CD4-positive, alpha-beta T cell treated with Interleukin-17A for 1 hour (primary cell): ENCODE data around the gene CAPN2.

Source experiments
- DNase-seq: peaks from one replicate; pipeline ENCODE4 v3.0.0-alpha.2; 2020

The CAPN2 gene

DNA sequence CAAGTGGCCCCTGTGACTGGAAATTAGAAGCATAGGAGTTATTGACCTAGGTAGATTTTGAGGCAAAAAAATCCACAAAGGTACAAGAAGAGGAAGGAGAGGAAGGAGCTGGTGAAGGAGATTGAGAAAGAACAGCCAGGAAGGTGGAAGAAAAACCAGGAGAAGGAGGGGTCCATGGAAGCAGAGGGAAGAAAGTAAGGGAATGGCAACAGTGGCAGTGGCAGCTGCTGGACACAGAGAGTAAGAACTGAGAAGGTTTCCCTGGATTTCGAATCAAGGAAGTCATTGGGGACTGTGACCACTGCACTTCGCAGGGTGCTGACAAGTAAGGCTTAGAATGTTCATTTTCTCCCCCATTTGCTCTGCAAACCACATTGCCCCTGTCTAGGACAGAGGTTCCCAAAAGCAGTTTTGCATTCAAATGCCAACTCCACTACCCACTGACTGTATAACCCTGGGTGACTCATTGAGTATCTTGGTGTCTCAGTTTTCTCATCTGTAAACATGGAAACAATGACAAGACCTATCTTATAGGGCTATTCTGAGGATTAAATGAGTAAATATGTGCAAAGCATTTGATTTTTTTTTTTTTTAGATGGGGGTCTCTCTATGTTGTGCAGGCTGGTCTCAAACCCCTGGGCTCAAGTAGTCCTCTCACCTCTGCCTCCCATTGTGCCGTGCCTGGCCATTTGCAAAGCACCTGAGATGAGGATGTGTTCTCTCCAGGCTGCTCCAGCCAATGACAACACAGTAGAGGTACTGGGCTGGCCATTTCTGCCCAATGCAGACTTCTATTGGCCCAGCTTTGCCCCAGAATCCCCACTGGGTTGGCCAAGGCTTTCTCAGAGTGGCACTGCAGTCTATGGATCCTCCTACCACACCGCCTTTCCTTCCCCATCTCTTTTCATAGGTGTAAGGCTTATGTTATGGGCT lies 9.3 kb upstream of the CAPN2 start:
- DNase-seq: no peak

DNA sequence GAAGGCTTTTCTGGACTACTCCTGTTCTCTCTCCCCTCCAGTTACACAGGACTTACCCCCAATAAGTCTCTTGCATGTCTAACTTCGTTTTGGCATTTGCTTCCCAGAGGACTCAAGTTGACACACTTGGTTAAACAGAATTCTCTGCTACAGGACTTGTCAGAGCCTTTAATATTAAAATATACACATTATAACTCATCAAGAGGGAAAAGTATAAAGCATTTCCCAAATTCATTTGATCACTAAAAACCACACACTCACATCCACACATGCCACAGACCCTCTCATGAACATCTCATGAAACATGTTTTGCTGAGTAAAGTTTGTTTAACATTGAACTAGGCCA lies 8.7 kb upstream of the CAPN2 start:
- no peak for DNase-seq

DNA sequence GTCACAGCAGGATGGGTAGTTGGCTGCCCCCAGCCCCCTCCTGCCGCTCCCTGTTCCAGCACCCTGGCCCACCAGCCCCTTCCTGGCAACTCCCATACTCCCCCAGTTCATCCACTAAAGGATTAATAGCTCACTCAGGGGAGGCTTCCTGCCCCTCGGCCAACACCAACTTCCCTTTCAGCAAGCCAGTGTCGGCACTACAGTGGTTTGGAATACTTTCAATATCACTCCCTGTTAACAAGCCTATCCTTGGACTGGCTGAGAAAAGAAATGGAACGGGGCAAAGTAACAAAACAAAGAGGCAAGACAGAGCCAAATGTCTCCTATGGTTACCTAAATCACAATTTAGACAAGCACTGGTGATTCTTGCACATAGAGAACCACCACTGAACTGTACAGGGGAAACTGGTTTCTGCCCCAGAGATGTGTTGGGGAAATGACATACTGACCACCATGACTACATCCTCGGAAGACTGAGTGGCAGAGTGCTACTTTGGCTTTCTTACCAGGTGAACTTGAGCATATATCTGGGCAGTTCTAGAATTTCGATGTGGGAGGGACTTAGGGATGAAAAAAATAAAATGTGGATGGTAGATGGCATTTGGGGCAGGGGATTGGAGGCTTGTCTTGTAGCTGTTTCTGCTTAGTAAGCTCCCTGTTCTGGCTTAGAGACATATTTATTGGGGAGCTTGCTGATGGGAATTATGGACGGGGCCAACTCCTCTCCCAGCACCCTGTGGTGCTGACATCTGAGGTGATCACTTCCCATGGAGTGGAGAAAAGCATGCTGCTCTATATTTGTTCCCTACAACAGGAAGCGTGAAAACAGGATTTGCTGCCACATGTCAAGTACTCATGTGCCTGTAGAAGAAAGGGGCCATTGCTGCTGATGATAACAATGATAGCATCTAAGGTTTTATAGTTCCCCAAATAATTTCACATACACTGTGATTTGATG lies 7.1 kb upstream of the CAPN2 start:
- DNase-seq: no peak

DNA sequence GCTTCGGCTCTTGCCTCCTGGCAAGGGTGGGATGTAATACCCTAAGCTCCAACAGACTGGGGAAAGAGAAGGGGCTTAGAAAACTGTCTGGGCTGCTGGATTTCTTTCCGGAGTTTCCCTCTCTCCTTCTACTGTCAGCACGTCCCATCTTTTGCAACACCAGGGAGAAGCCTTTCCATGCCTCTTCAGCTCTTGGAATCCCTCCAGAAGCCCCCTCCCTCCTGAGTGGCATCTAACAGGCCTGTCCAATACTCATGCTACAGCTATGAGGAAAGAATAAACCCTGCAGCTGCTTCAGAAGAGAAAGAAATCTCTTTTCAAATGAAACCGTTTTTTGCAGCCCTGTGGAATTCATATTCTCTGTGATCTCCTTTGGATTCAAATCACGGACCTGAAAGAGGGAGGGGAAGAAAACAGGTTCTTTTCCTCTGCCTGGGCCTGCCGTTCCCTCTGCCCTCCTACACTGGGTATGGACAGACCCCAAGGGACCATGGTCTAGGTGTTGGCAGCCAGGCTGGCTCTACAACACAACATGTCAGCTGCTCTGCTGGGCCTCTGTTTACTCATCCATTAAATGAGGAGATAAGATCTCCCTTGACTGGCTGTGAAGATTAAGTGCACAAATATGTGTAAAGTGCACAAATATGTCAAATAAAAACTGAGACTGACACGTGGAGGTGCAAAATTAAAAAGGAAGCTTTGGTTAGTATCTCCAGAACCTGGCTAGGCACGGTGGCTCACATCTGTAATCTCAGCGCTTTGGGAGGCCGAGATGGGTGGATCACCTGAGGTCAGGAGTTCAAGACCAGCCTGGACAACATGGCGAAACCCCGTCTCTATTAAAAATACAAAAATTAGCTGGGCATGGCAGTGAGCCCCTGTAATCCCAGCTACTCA lies 6.0 kb upstream of the CAPN2 start:
- DNase-seq: no peak

DNA sequence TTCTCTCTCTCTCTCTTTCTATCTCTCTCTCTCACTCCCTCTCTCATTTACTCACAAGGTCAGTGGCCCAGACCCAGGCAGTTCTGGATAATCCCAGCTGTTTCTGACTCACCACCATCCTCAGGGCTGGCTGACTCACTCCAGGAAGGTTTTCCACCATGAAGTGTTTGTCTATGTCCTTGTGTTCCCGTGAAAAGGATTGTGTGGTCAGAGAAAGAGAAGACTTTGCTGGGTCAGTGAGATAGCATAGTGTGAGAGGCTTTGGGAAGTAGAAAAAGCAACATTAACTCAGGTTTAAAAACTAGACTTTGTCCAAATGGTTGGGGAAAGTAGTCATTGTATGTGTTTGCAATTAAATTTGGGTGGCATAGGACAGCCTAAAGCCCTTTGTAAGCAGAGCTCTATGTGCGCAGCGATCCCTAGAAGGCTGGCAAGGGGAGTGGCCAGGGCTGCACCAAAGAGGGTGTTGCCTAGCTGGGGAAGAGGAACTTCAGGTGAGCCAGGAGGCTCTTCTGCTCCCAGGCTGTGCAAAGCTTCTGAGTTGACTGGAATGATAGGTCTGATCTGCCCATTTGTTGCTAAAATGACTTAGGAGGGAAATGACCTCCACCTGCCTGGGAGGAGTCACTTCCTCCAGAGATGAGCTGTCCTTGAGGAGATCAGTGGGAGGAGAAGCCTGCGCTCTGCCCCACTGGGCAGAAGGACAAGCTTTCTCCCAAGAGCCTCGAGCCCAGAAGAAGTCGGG lies 4.9 kb upstream of the CAPN2 start:
- no peak for DNase-seq

DNA sequence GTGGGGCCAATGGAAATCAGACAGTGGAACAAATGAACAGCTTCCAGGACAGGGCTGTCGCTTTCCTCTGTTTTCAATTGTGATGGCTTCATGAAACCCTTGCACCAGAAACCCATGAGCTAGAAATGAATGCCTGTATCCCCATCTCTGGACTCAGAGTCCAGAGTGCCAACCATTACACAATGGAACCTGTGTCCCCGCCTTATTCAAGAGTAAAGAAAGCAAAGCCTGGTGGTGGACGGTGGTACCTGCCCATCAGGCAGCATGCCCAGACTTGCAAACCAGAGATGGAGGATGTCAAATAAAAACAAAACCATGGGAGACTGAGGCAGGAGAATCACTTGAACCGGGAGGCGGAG lies 4.4 kb upstream of the CAPN2 start:
- no peak for DNase-seq

DNA sequence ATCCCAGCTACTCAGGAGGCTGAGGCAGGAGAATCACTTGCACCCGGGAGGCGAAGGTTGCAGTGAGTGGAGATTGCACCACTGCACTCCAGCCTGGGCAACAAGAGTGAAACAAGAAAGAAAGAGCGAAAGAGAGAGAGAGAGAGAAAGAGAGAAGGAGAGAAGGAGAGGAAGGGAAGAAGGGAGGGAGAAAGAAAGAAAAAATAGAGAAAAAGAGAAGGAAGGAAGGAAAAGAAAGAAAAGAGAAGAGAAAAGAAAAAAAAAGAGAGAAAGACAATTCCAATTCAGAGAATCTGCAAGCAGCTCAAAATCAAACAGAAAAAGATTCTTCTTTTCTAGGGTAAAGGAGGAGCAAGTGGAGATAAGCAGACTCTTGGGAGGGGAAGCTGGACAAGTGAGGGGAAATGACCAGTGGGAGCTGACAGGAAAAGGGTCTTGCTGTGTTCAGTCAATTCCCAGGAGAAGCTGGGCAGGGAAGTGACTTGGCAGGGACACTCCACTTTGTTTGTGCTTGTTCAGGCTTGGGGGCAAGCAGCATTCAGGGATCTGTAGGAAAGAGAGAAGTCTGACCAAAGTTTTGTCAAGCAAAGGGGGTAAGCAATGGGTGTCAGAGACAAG lies 3.6 kb upstream of the CAPN2 start:
- DNase-seq: no peak

DNA sequence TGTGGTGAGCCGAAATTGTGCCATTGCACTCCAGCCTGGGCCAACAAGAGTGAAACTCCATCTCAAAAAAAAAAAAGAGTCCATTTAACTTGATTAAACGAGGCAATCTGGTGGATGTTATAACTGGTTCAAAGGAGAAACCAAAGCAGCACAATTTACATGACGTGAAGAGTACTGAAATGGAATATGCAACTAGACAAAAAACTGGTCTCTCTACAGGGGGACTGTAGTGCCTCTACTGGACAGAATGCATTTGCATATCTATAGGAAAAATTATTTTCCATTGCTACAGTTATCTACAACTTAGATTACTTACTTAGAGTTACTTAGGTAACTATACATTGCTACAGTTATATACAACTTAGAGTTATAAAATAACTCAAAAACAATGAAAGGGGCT lies 2.7 kb upstream of the CAPN2 start:
- no peak for DNase-seq

DNA sequence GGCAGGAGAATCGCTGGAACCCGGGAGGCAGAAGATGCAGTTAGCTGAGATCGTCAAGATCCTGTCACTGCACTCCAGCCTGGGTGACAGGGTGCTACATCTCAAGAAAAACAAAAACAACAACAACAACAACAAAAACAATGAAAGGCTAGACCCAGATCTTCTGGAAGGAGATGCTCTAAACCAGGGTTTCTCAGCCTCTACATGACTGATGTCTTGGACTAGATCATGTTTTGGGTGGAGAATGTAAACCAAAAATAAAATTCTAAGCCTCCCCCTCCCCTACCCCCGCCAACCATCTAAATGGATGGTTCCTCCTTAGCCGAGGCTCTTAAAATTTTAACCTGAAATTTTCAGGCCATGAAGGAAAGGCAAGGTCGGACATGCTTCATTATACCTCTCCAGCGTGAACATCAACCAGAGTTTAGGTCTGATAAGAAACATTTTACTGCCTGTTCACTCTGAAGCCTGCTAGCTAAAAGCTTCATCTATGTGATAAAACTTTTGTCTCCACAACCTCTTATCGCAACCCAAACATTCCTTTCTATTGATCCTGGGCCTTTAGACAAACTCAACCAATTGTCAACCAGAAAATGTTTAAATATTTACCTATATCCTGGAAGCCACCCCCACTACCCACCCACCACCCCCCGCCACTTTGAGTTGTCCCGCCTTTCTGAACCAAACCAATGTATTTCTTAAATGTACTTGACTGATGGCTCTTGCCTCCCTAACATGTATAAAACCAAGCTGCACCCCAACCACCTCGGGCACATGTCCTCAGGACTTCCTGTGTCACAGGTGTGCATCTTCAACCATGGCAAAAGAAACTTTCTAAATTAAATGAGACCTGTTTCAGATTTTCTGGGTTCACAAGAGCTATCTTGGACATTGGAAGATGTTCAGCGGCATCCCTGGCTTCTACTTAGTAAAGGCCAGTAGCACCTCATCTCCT lies 1.9 kb upstream of the CAPN2 start:
- DNase-seq: no peak

DNA sequence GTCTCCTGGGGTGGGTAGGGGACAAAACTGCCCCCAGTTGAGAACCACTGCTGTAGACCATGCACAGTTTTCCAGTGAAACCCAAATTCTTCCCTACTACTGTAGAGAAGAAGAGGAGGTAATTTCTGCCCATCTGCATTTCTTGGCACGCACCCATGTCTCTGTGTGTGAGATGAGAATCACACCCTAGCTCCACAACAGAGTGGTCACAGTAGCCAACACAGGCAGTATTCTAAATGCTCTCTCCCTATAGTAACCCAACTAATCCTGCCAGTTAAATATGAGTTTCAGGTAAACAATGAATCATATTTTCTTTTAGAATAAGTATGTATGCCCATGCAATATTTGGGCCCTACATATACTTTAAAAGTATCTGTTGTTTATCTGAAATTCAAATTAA lies 1.2 kb upstream of the CAPN2 start:
- no peak for DNase-seq

DNA sequence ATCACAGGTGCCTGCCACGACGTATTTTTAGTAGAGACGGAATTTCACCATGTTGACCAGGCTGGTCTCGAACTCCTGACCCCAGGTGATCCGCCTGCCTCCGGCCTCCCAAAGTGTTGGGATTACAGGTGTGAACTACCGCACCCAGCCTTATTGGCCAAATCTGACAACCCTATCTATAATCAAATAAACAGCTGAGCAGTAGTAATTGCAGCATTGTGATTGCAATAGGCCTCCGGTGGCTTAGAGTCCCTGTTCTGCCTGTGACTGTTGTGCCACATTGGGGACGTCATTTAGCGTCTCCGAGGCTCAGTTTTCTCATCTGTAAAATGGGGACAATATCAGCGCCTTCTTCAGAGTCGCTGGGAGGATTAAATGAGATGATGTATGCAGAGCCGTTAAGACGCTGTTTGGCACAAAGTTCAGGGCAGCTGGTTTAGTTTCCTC lies 569 bp upstream of the CAPN2 start:
- DNase-seq: peak; percentile 37

DNA sequence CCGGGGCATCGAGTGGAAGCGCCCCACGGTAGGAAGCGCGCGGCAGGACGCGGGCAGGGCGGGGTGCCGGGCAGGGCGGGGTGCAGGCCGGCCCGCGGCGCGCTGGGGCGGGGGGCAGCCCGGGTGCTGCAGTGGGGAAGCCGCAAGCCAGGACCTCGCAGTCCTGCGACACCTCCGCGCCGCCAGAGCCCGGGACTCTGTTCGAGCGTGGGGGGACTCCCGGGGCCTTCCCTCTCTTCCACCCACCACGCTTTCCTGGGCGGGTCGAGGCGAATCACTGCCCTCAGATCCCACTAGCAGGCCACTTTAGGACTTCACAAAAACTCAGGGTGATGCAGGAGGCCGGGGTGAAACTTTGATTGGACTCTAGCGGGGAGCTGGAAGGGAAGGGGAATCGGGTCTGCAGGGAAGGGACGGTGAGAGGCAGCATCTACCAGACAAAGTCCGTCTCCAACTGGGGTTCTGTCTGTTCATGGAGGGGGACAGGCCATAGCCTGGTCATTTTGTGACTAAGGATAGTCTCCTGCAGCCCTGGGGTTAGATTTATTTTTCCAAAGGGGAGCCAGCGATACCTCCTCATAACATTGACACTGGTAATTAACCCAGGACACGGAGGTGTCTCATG lies 623 bp downstream of the CAPN2 start:
- DNase-seq: peak; percentile 49

DNA sequence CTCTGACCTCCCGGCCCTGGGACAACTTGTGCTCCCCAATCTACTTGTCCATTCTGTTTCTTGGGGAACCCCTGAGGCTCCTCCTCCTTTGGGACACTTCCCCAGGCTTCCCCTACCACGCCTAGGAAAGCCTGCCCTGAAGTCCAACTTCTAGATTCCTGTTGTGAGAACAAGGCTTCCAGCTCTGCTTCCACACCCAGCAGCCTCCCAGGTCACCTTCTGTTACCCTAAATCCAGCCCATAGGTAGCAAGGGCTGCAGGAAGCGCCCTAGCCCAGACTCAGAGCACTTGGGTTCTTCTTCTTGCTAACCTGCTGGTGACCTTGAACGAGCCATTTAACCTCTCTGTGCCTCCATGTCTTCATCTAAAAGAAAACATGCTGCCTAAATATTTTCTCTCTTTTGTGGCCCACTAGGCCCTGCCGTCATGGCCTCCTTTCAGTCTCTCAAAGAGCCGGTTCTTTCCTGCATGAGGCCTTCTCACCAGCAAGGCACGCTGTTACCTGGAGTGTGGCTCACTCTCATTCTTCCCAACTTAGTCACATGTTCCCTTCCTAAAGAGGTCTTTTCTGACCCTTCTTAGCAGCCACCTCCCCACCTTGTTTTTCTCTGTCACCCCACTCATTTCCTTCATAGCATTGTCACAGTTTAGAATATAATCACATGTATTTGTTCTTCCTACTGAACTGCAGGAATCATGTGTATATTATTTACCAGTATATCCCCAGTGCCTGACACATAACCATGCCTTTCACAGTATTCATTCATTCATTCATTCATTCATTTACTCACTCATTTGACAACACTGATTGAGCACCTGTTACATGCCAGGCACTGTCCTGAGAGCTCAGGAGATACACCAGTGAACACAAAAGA lies 1.4 kb downstream of the CAPN2 start:
- peak; percentile 34 for DNase-seq

DNA sequence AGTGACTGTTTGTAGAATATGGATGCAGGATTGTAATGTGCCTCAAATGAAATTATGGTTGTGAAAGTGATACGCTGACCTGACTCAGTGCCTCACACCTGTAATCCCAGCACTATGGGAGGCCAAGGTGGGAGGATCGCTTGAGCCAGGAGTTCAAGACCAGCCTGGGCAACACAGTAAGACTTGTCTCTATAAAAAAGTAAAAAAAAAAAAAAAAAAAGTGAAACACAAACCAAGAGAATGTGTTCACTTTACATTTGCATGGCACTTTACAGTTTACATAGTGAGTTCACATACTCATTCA lies 2.0 kb downstream of the CAPN2 start:
- DNase-seq: no peak

DNA sequence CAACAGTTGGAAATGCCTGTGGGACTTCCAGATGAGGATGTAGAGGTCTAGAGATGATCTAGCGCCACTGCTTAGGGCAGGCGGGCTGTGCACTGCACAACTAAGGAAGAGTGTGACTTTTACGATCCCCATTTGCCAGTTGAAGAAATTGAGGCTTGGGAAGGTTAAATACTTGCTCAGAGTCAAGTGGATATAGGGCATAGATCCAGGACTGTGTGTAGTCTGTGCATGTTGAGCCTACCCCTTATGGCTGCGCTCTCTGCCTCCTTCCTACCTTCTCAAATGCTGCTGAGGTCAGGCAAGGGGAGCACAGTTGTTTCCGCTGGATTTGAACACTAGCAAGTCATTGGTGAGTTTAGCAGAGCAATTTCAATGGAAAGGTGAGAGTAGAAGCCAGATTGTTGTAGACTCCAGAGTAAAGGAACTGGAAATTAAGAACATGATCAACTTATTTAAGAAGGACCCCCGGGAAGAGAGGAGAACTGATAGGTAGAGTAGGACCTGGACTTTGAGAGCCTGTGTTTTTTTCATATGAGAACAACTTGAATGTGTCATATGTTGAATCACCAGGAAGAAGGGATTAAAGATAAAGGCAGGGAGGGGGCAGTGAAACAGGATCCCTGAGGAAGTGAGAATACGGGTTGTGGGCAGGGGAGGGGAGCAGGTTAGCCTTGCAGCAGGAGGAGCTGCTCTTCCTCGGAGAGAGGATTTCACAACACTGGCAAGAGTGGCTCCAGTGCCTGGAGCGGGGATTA lies 2.7 kb downstream of the CAPN2 start:
- peak; percentile 14 for DNase-seq

DNA sequence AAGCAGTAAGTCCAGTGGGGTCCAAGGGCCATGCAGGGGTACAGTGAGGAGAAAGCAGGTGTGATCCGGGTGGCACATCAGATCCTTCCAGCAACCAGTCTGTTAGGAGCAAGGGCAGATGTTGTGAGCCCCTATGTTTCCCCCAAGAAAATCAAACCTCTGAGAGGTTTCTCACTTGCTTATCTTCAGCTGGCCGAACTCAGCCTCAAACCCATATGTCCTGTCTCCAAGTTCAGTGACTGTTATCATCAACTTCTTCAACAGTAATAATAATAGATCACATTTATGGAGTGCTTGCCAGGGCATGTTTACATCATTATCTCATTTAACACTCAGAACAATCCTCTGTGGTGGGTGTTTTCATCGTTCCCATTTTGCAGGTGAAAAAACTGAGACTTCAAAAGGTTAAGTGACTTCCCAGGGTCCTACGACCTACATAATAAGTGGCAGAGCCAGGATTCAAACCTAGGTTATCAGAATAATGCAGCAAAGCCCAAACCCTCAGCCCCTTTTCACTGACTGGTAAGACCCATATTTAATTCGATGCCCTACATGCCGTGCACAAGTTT lies 3.3 kb downstream of the CAPN2 start:
- DNase-seq: no peak

DNA sequence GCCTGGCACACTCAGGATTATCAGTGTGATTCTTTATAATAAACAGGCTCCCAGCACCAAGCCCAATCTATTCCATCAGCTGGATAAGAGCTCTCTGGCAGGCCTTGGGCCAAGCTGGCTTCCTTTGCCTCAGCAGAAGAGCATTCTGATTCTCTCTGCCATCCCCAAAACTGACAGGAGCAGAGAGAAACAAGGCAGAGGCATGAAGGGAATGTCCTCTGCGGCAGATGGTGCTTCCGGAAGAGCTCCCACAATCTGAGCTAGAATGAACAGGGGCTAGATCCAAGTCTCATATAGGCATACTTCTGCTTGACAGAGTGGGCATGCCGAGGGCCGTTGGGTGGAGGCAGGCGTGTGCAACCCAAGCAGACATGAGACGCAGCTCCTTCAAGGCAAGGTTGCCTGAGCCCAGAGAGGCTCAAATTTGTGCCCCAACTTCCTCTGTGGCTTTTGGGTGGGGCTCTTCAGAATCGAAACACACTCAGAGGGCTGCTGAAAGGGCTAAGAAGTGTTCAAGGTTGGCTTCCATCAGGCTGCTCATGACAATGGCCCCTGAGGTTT lies 4.0 kb downstream of the CAPN2 start:
- DNase-seq: peak; percentile 80

DNA sequence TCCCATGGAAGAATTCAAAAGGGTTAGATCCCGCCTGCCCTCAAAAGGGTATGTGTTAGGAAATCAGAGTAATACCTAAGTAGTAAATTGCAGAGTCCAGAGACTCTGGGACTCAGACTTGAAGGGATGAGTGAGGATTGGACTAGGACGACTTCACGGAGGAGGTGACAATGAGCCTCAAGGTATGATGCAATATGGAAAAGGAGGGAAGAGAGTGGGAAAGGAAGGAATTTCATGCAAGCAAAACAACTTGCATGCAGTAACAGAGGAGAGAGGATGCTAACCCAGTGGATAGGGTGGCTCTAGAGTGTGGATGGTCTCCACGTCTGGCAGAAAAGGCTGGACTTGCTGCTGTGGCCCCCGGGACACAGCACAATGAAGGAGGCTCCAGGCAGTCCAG lies 4.8 kb downstream of the CAPN2 start:
- DNase-seq: no peak
